ENCODE results near the gene ITGA1.

DNA sequence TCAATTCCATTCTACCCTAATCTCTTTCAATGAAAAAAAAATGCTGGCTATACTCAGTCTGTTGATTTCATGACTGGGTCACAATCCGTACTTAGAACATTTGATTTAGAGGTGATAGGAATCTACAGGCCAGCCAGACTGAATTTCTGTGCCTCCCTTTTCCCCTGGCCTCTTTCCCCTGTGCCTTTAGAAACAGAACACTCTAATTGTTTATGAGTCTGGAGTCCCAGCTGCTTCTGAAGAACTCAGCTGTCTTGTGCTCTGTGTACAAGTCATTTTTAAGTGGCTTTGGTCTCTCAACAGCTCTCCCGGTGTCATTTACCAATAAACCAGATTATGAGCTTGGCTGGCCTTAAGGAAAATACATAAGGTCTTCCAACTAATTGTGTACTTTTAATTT lies 107.4 kb downstream of the ITGA1 start:
- TF ChIP-seq, protein P1, sequence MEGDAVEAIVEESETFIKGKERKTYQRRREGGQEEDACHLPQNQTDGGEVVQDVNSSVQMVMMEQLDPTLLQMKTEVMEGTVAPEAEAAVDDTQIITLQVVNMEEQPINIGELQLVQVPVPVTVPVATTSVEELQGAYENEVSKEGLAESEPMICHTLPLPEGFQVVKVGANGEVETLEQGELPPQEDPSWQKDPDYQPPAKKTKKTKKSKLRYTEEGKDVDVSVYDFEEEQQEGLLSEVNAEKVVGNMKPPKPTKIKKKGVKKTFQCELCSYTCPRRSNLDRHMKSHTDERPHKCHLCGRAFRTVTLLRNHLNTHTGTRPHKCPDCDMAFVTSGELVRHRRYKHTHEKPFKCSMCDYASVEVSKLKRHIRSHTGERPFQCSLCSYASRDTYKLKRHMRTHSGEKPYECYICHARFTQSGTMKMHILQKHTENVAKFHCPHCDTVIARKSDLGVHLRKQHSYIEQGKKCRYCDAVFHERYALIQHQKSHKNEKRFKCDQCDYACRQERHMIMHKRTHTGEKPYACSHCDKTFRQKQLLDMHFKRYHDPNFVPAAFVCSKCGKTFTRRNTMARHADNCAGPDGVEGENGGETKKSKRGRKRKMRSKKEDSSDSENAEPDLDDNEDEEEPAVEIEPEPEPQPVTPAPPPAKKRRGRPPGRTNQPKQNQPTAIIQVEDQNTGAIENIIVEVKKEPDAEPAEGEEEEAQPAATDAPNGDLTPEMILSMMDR (conservative IDR thresholded peaks at IDR 0.05 in 1 of 2, IDR thresholded peaks at IDR 0.05 in 1 of 2; ENCODE audit: low read depth in 1 of 2, low read length in 2 of 2), result no peak
- no peak for TF ChIP-seq EZH2 (IDR thresholded peaks at IDR 0.05; ENCODE audit: low read length, missing control alignments)
